ENCODE results near the gene SGPL1.

DNA sequence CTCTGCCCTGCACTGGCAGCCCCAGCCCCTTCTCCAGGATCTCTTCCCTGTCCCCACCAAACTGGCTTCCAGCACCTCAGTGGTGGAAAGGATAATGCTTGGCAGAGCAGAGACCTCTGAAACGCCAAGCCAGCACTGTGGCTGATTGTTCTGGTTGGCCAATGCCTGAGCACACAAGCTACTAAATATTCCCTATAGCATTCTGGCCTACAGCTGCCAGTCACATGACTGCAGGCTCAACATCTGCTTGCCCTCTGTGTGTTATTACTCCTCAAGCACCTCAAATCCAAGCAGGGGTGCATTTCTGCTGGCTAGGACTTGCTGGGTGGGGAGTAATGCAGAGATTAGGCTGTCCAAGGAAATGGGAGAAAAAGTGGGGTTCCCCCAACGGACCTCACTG lies 36.7 kb upstream of the SGPL1 start:
- no peak for TF ChIP-seq POLR2A (IDR thresholded peaks at IDR 0.05; ENCODE audit: low read length)
- TF ChIP-seq GATA1 (IDR thresholded peaks at IDR 0.05; ENCODE audit: low read depth, low read length): no peak
